Measurements from ENCODE around the gene OR2T29. TPM values are rescaled to one million over a fixed set of nuclear protein-coding genes. Genes with fewer than 3 reads are reported as not detected.
A peak's percentile ranks its signal among the peaks of the same experiment; 100 is the strongest.
"Not testable (repeated sequence)": the region's sequence is repeated elsewhere in the genome, so short reads cannot be mapped to it uniquely, and the experiment has no call there.

Gene OR2T29
- total RNA-seq (not detected), polyA plus RNA-seq (not detected)

GRCh38 chr1:248562672-248563071 is at the start of gene OR2T29:
Gene OR2T29, minus strand, starts transcription at chr1:248562772. Its CDS starts 3,281 bp downstream, at chr1:248559491.
- H3K27me3 Mint-ChIP-seq; H3K9me3 Mint-ChIP-seq; H3K4me1 ChIP-seq (ENCODE audit: control insufficient read depth, insufficient read depth, low read length, poor library complexity, severe bottlenecking); H3K27ac ChIP-seq (ENCODE audit: insufficient read depth, low read length, poor library complexity, severe bottlenecking); H3K36me3 Mint-ChIP-seq; H3K4me3 Mint-ChIP-seq; ATAC-seq (ENCODE audit: low read depth in 2 of 2); H3K9me3 ChIP-seq (ENCODE audit: control insufficient read depth in 2 of 2, low read length in 2 of 2); H3K36me3 ChIP-seq (ENCODE audit: control insufficient read depth, insufficient read depth, low read length); H3K4me3 ChIP-seq (ENCODE audit: low read depth, low read length); H3K27me3 ChIP-seq (ENCODE audit: control insufficient read depth, insufficient read depth, low read length); DNase-seq: not testable (repeated sequence)
- peak within 1 kb of the TSS in 1 of 3 donors; percentile 62 for H3K27ac Mint-ChIP-seq
- peaks cover 0 to 15% (median 4%) of the 10 kb centered on the region in 4 donors for H3K4me1 Mint-ChIP-seq

DNA sequence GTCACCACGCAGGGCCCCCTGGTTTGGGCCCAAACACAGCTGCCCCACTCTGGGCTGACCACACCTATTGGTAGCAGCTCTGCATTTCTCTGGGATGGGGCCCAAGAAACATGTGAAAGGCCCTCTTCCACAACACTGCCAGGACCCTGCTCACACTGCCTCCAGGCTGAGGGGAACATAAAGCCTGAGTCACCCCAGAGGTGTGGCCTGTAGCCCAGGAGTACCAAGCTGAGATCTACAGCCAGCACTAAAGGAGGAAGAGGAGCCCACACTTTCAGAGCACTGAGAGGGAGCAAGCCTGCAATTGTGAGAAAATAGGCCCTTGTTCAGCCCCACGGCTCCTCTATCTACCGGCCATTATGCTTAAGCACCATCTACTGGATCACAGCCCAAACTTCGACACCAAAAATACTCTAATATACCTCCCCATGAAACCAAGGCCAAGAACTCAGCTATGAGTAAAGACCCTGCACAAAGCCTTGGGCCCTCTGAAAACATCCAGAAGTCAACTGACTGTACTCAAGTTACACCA is 49.4 kb upstream of the OR2T29 start:
- Mint-ChIP-seq H3K4me3 (no peak overlapping the region), H3K27me3 (no peaks in the 10 kb centered on the region), H3K27ac (peak overlapping the region in 1 of 3 donors; percentile 17), H3K4me1 (peaks cover 0 to 2% (median 0%) of the 10 kb centered on the region in 4 donors), H3K9me3 (no peaks in the 10 kb centered on the region), H3K36me3 (no peaks in the 10 kb centered on the region)
- Histone ChIP-seq H3K27ac (ENCODE audit: insufficient read depth, low read length, poor library complexity, severe bottlenecking) (no peak overlapping the region), H3K4me3 (ENCODE audit: low read depth, low read length) (no peak overlapping the region), H3K4me1 (ENCODE audit: control insufficient read depth, insufficient read depth, low read length, poor library complexity, severe bottlenecking) (no peaks in the 10 kb centered on the region), H3K9me3 (ENCODE audit: control insufficient read depth in 2 of 2, low read length in 2 of 2) (no peaks in the 10 kb centered on the region), H3K27me3 (ENCODE audit: control insufficient read depth, insufficient read depth, low read length) (no peaks in the 10 kb centered on the region), H3K36me3 (ENCODE audit: control insufficient read depth, insufficient read depth, low read length) (no peaks in the 10 kb centered on the region)
- DNase-seq, result peak in 2 of 3 donors; percentile 8 to 25
- peak; percentile 28 to 34 for ATAC-seq (ENCODE audit: low read depth in 2 of 2)

- H3K36me3 Mint-ChIP-seq, result no peaks in the 10 kb centered on the region
- no peaks in the 10 kb centered on the region for H3K27me3 Mint-ChIP-seq
Measured at GRCh38 chr1:248610301-248610700, 47.7 kb upstream of the OR2T29 start.

GRCh38 chr1:248599396-248599795 is 36.8 kb upstream of the OR2T29 start:
- Mint-ChIP-seq H3K27me3 (no peaks in the 10 kb centered on the region), H3K4me3 (no peak overlapping the region), H3K9me3 (peaks cover 0 to 1% (median 0%) of the 10 kb centered on the region in 7 donors), H3K4me1 (peaks cover 0 to 7% (median 2%) of the 10 kb centered on the region in 4 donors), H3K36me3 (no peaks in the 10 kb centered on the region), H3K27ac (no peak overlapping the region)
- ATAC-seq (ENCODE audit: low read depth in 2 of 2), result no peak
- DNase-seq, result no peak
- H3K27ac ChIP-seq (ENCODE audit: insufficient read depth, low read length, poor library complexity, severe bottlenecking), result no peak overlapping the region
- H3K27me3 ChIP-seq (ENCODE audit: control insufficient read depth, insufficient read depth, low read length), result no peaks in the 10 kb centered on the region
- no peaks in the 10 kb centered on the region for H3K9me3 ChIP-seq (ENCODE audit: control insufficient read depth in 2 of 2, low read length in 2 of 2)
- H3K4me3 ChIP-seq (ENCODE audit: low read depth, low read length), result no peak overlapping the region
- H3K36me3 ChIP-seq (ENCODE audit: control insufficient read depth, insufficient read depth, low read length), result no peaks in the 10 kb centered on the region
- no peaks in the 10 kb centered on the region for H3K4me1 ChIP-seq (ENCODE audit: control insufficient read depth, insufficient read depth, low read length, poor library complexity, severe bottlenecking)

More at GRCh38 chr1:248610301-248610700, 47.7 kb upstream of the OR2T29 start:
- no peaks in the 10 kb centered on the region for H3K27me3 ChIP-seq (ENCODE audit: control insufficient read depth, insufficient read depth, low read length)
- ATAC-seq (ENCODE audit: low read depth in 2 of 2) (no peak), DNase-seq (no peak)
- no peaks in the 10 kb centered on the region for H3K9me3 ChIP-seq (ENCODE audit: control insufficient read depth in 2 of 2, low read length in 2 of 2)
- H3K27ac ChIP-seq (ENCODE audit: insufficient read depth, low read length, poor library complexity, severe bottlenecking), result no peak overlapping the region
- no peak overlapping the region for H3K4me3 ChIP-seq (ENCODE audit: low read depth, low read length)
- H3K4me1 Mint-ChIP-seq, result peaks cover 0 to 2% (median 0%) of the 10 kb centered on the region in 4 donors
- H3K9me3 Mint-ChIP-seq, result no peaks in the 10 kb centered on the region
- H3K4me3 Mint-ChIP-seq, result no peak overlapping the region
- no peaks in the 10 kb centered on the region for H3K4me1 ChIP-seq (ENCODE audit: control insufficient read depth, insufficient read depth, low read length, poor library complexity, severe bottlenecking)
- no peak overlapping the region for H3K27ac Mint-ChIP-seq
- H3K36me3 ChIP-seq (ENCODE audit: control insufficient read depth, insufficient read depth, low read length), result no peaks in the 10 kb centered on the region

DNA sequence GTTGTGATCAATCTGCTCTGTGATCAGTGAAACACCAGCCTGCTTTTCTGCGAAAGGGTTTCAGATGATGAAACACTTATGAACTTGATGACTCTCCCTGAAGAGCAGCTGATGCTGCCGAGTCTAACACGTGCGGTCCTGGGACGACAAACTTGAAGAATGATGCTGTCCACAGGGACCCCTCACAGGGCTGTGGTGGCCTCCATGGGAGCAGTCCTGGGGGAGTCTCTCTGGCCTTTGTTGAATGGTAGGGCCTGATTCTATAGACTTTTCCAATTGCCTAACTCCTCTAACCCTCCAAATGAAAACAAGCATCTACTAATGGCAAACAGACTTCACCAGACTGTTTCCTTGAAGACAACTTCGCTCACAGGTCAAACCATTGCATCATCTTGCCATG is 35.0 kb upstream of the OR2T29 start, which contains the start of gene OR2T10:
TSS of gene OR2T10 (minus strand) at position 112 of the 400 bp plus-strand sequence. CDS start 3,932 bp downstream, outside the sequence.
- Histone ChIP-seq H3K27ac (ENCODE audit: insufficient read depth, low read length, poor library complexity, severe bottlenecking) (no peak within 1 kb of the TSS), H3K4me1 (ENCODE audit: control insufficient read depth, insufficient read depth, low read length, poor library complexity, severe bottlenecking) (no peaks in the 10 kb centered on the region), H3K4me3 (ENCODE audit: low read depth, low read length) (no peak within 1 kb of the TSS), H3K36me3 (ENCODE audit: control insufficient read depth, insufficient read depth, low read length) (no peaks in the 10 kb centered on the region), H3K27me3 (ENCODE audit: control insufficient read depth, insufficient read depth, low read length) (no peaks in the 10 kb centered on the region), H3K9me3 (ENCODE audit: control insufficient read depth in 2 of 2, low read length in 2 of 2) (no peaks in the 10 kb centered on the region)
- peaks cover 0 to 1% (median 0%) of the 10 kb centered on the region in 7 donors for H3K9me3 Mint-ChIP-seq
- H3K4me1 Mint-ChIP-seq, result peaks cover 0 to 7% (median 2%) of the 10 kb centered on the region in 4 donors
- H3K27ac Mint-ChIP-seq, result no peak within 1 kb of the TSS
- no peaks in the 10 kb centered on the region for H3K36me3 Mint-ChIP-seq
- DNase-seq (no peak), ATAC-seq (ENCODE audit: low read depth in 2 of 2) (no peak)
- no peak within 1 kb of the TSS for H3K4me3 Mint-ChIP-seq
- H3K27me3 Mint-ChIP-seq, result no peaks in the 10 kb centered on the region

GRCh38 chr1:248596615-248597014 is 34.0 kb upstream of the OR2T29 start:
- Histone ChIP-seq H3K4me3 (ENCODE audit: low read depth, low read length) (no peak overlapping the region), H3K27me3 (ENCODE audit: control insufficient read depth, insufficient read depth, low read length) (no peaks in the 10 kb centered on the region), H3K4me1 (ENCODE audit: control insufficient read depth, insufficient read depth, low read length, poor library complexity, severe bottlenecking) (no peaks in the 10 kb centered on the region), H3K9me3 (ENCODE audit: control insufficient read depth in 2 of 2, low read length in 2 of 2) (no peaks in the 10 kb centered on the region), H3K36me3 (ENCODE audit: control insufficient read depth, insufficient read depth, low read length) (no peaks in the 10 kb centered on the region), H3K27ac (ENCODE audit: insufficient read depth, low read length, poor library complexity, severe bottlenecking) (no peak overlapping the region)
- Mint-ChIP-seq H3K27me3 (no peaks in the 10 kb centered on the region), H3K4me1 (peaks cover 0 to 7% (median 2%) of the 10 kb centered on the region in 4 donors), H3K36me3 (no peaks in the 10 kb centered on the region), H3K27ac (no peak overlapping the region), H3K9me3 (peaks cover 0 to 1% (median 0%) of the 10 kb centered on the region in 7 donors), H3K4me3 (no peak overlapping the region)
- ATAC-seq (ENCODE audit: low read depth in 2 of 2) (peak; percentile 50 to 65), DNase-seq (peak in 1 of 3 donors; percentile 20)

GRCh38 chr1:248593226-248593625 is 30.7 kb upstream of the OR2T29 start:
- no peak overlapping the region for H3K27ac Mint-ChIP-seq
- Histone ChIP-seq H3K27me3 (ENCODE audit: control insufficient read depth, insufficient read depth, low read length) (no peaks in the 10 kb centered on the region), H3K4me1 (ENCODE audit: control insufficient read depth, insufficient read depth, low read length, poor library complexity, severe bottlenecking) (no peaks in the 10 kb centered on the region), H3K4me3 (ENCODE audit: low read depth, low read length) (no peak overlapping the region), H3K36me3 (ENCODE audit: control insufficient read depth, insufficient read depth, low read length) (no peaks in the 10 kb centered on the region), H3K27ac (ENCODE audit: insufficient read depth, low read length, poor library complexity, severe bottlenecking) (no peak overlapping the region), H3K9me3 (ENCODE audit: control insufficient read depth in 2 of 2, low read length in 2 of 2) (no peaks in the 10 kb centered on the region)
- ATAC-seq (ENCODE audit: low read depth in 2 of 2) (no peak), DNase-seq (no peak)
- H3K36me3 Mint-ChIP-seq, result no peaks in the 10 kb centered on the region
- H3K9me3 Mint-ChIP-seq, result peaks cover 0 to 2% (median 0%) of the 10 kb centered on the region in 7 donors
- peaks cover 0 to 7% (median 1%) of the 10 kb centered on the region in 4 donors for H3K4me1 Mint-ChIP-seq
- no peak overlapping the region for H3K4me3 Mint-ChIP-seq
- H3K27me3 Mint-ChIP-seq, result no peaks in the 10 kb centered on the region

DNA sequence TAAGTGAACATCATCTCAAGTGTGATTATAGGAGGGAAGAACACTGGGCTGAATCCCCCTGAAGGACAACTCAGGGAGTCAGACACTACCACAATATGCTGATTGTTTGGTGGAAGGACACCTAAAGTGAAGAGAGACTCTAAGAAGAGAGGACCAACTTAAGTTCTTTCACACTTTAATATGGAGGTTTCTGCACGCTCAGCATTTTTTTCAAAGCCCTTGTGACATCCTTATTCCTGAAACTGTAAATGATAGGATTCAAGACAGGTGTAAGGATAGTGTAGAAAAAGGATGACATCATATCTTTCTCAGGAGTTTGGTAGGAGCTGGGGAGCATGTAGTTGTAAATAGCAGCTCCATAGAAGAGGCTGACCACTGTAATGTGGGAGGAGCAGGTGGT is 30.1 kb upstream of the OR2T29 start:
- Histone ChIP-seq H3K4me1 (ENCODE audit: control insufficient read depth, insufficient read depth, low read length, poor library complexity, severe bottlenecking) (no peaks in the 10 kb centered on the region), H3K4me3 (ENCODE audit: low read depth, low read length) (no peak overlapping the region), H3K9me3 (ENCODE audit: control insufficient read depth in 2 of 2, low read length in 2 of 2) (no peaks in the 10 kb centered on the region), H3K27ac (ENCODE audit: insufficient read depth, low read length, poor library complexity, severe bottlenecking) (no peak overlapping the region), H3K27me3 (ENCODE audit: control insufficient read depth, insufficient read depth, low read length) (no peaks in the 10 kb centered on the region), H3K36me3 (ENCODE audit: control insufficient read depth, insufficient read depth, low read length) (no peaks in the 10 kb centered on the region)
- DNase-seq (no peak), ATAC-seq (ENCODE audit: low read depth in 2 of 2) (no peak)
- Mint-ChIP-seq H3K4me1 (peaks cover 0 to 7% (median 1%) of the 10 kb centered on the region in 4 donors), H3K27ac (no peak overlapping the region), H3K9me3 (peaks cover 0 to 2% (median 0%) of the 10 kb centered on the region in 7 donors), H3K4me3 (no peak overlapping the region), H3K36me3 (no peaks in the 10 kb centered on the region), H3K27me3 (no peaks in the 10 kb centered on the region)

Data from CD4-positive, CD25-positive, alpha-beta regulatory T cell (primary cell).